HFF-Myc (cell line): Measurements from ENCODE around the gene EFCAB12.

ENCODE experiments used
- DNase-seq: peaks from one replicate; pipeline ENCODE4 v3.0.0-alpha.2; 2011; ENCODE audit warnings: low read depth; ENCODE audit errors: extremely low read depth
- H3K4me3 ChIP-seq: replicated peaks from 2 replicates; pipeline ENCODE4 v1.5.1; 2011; ENCODE audit warnings: low read depth, mild to moderate bottlenecking, control low read depth, low read length
- CTCF ChIP-seq: IDR thresholded peaks from 2 replicates; pipeline ENCODE4 v1.5.1; 2012; ENCODE audit warnings: mild to moderate bottlenecking, low read depth, low read length, control low read depth; ENCODE audit errors: missing control alignments

The EFCAB12 gene

GRCh38 chr3:129470861-129471260 lies 42.4 kb upstream of the EFCAB12 start:
- DNase-seq = no peak
- no peak overlapping the region for H3K4me3 ChIP-seq
- TF ChIP-seq CTCF = no peak

GRCh38 chr3:129469026-129469425 lies 40.6 kb upstream of the EFCAB12 start:
- no peak for TF ChIP-seq CTCF
- no peak for DNase-seq

GRCh38 chr3:129467932-129468331 lies 39.5 kb upstream of the EFCAB12 start:
- no peak overlapping the region for H3K4me3 ChIP-seq
- TF ChIP-seq CTCF = no peak
- no peak for DNase-seq

More at GRCh38 chr3:129469026-129469425, 40.6 kb upstream of the EFCAB12 start:
- H3K4me3 ChIP-seq = no peak overlapping the region

- H3K4me3 ChIP-seq = no peak overlapping the region
- no peak for DNase-seq
- TF ChIP-seq CTCF = no peak
Observed at GRCh38 chr3:129463716-129464115, 35.3 kb upstream of the EFCAB12 start.

- TF ChIP-seq CTCF = no peak
- H3K4me3 ChIP-seq = no peak overlapping the region
- no peak for DNase-seq
Observed at GRCh38 chr3:129463094-129463493, 34.7 kb upstream of the EFCAB12 start.

GRCh38 chr3:129462361-129462968 lies 34.0 kb upstream of the EFCAB12 start:
- no peak overlapping the region for H3K4me3 ChIP-seq
- DNase-seq = no peak
- no peak for TF ChIP-seq CTCF
